ENCODE measurements around the gene RFNG.

RFNG gene

DNA sequence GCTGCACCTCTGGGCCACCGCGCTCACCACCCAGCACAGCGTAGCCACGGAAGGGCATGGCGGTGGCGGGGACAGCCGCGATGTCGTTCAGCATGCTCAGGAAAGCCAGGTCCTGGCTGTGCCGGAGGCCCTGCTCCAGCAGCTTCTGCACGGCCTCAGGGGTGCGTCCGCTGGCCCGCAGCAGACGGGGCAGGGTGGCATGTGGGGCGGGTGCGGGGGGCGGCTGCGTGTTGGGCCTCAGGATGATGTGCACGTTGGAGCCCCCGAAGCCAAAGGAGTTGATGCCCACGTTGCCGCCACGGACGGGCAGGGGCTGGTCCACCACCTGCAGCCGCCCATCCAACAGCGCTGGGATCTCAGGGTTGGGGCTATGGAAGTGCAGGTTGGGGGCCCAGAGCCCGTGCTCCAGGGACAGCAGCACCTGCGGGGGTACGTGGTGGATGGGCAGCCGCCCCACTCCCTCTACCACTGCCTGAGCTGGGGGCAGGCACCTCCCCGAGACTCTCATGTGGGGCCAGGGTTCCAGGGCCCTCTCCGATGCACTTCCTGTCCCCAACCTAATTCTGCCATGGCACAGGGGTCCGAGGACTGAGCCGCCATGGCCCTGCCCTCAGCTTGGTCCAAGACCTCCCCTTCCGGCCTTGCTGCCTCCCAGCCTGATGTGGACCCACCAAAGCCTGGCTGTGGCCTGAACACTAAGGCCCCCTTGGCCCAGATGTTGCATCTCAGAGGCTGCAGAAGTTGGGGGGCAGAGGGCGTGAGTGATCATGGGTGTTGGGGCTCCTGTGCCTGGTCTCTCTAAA is 39.9 kb upstream of the RFNG start:
- Histone ChIP-seq H3K23ac (ENCODE audit: low read depth, low read length, poor library complexity) (peak overlapping the region; percentile 95), H3K27me3 (ENCODE audit: control insufficient read depth in 3 of 3, insufficient read depth in 3 of 3, low read depth in 1 of 3, low read length in 3 of 3) (no peaks in the 10 kb centered on the region), H3K36me3 (replicated peaks in 1 of 2; ENCODE audit: control insufficient read depth in 2 of 2, insufficient read depth in 2 of 2, low read length in 2 of 2) (peaks cover 90 to 99% of the 10 kb centered on the region in 2 donors), H3K4me2 (ENCODE audit: insufficient read depth, low read length, poor library complexity, severe bottlenecking) (no peak overlapping the region), H4K8ac (ENCODE audit: low read depth, low read length) (peak overlapping the region; percentile 3), H2BK12ac (ENCODE audit: low read length) (no peak overlapping the region), H2AK5ac (ENCODE audit: low read depth, low read length) (no peak overlapping the region), H2BK120ac (ENCODE audit: low read depth, low read length) (no peak overlapping the region), H2BK5ac (ENCODE audit: low read length) (no peak overlapping the region), H3K14ac (ENCODE audit: low read length) (no peak overlapping the region), H4K91ac (ENCODE audit: low read depth, low read length, poor library complexity) (no peak overlapping the region), H3K4me1 (ENCODE audit: control insufficient read depth in 2 of 2, insufficient read depth in 1 of 2, low read depth in 1 of 2, low read length in 2 of 2) (peaks cover 6 to 18% of the 10 kb centered on the region in 2 donors), H3K9me3 (replicated peaks in 1 of 2; ENCODE audit: control insufficient read depth in 2 of 2, insufficient read depth in 1 of 2, low read depth in 1 of 2, low read length in 2 of 2) (no peaks in the 10 kb centered on the region), H3K4me3 (ENCODE audit: low read length in 2 of 2) (no peak overlapping the region), H3K79me1 (ENCODE audit: low read depth, low read length) (peaks cover 71% of the 10 kb centered on the region), H3K9ac (ENCODE audit: low read depth, low read length, poor library complexity) (peak overlapping the region; percentile 44), H3K18ac (ENCODE audit: low read length) (no peak overlapping the region), H2AFZ (ENCODE audit: low read length) (no peak overlapping the region), H3K4ac (ENCODE audit: low read length) (no peak overlapping the region), H2BK15ac (ENCODE audit: low read length) (no peak overlapping the region), H3K27ac (replicated peaks; ENCODE audit: low read length) (no peak overlapping the region)
- WGBS, 2 donors (ENCODE audit: extremely low coverage in 2 of 2, insufficient read length in 2 of 2, insufficient replicate concordance in 1 of 2), result no CpG with 5 or more reads among the region's 37 CpGs
- DNase-seq (ENCODE audit: low spot score), result no peak

GRCh38 chr17:82090549-82091263 is 39.1 kb upstream of the RFNG start:
- Histone ChIP-seq H3K27ac (replicated peaks; ENCODE audit: low read length) (no peak overlapping the region), H3K4me2 (ENCODE audit: insufficient read depth, low read length, poor library complexity, severe bottlenecking) (no peak overlapping the region), H4K91ac (ENCODE audit: low read depth, low read length, poor library complexity) (no peak overlapping the region), H2AFZ (ENCODE audit: low read length) (no peak overlapping the region), H3K4me3 (ENCODE audit: low read length in 2 of 2) (no peak overlapping the region), H3K4ac (ENCODE audit: low read length) (no peak overlapping the region), H3K14ac (ENCODE audit: low read length) (no peak overlapping the region), H3K36me3 (replicated peaks in 1 of 2; ENCODE audit: control insufficient read depth in 2 of 2, insufficient read depth in 2 of 2, low read length in 2 of 2) (peaks cover 90 to 99% of the 10 kb centered on the region in 2 donors), H3K27me3 (ENCODE audit: control insufficient read depth in 3 of 3, insufficient read depth in 3 of 3, low read depth in 1 of 3, low read length in 3 of 3) (no peaks in the 10 kb centered on the region), H3K9me3 (replicated peaks in 1 of 2; ENCODE audit: control insufficient read depth in 2 of 2, insufficient read depth in 1 of 2, low read depth in 1 of 2, low read length in 2 of 2) (no peaks in the 10 kb centered on the region), H2BK12ac (ENCODE audit: low read length) (no peak overlapping the region), H3K18ac (ENCODE audit: low read length) (no peak overlapping the region), H3K9ac (ENCODE audit: low read depth, low read length, poor library complexity) (peak overlapping the region; percentile 71), H3K23ac (ENCODE audit: low read depth, low read length, poor library complexity) (peak overlapping the region; percentile 95), H3K4me1 (ENCODE audit: control insufficient read depth in 2 of 2, insufficient read depth in 1 of 2, low read depth in 1 of 2, low read length in 2 of 2) (peaks cover 0 to 10% of the 10 kb centered on the region in 2 donors), H4K8ac (ENCODE audit: low read depth, low read length) (no peak overlapping the region), H2BK120ac (ENCODE audit: low read depth, low read length) (no peak overlapping the region), H2BK5ac (ENCODE audit: low read length) (no peak overlapping the region), H2BK15ac (ENCODE audit: low read length) (no peak overlapping the region), H2AK5ac (ENCODE audit: low read depth, low read length) (no peak overlapping the region), H3K79me1 (ENCODE audit: low read depth, low read length) (peaks cover 71% of the 10 kb centered on the region)
- DNase-seq (ENCODE audit: low spot score), result no peak
- no CpG with 5 or more reads among the region's 29 CpGs for WGBS, 2 donors (ENCODE audit: extremely low coverage in 2 of 2, insufficient read length in 2 of 2, insufficient replicate concordance in 1 of 2)

- Histone ChIP-seq H3K18ac (ENCODE audit: low read length) (no peak overlapping the region), H3K4ac (ENCODE audit: low read length) (no peak overlapping the region), H4K8ac (ENCODE audit: low read depth, low read length) (no peak overlapping the region), H2BK120ac (ENCODE audit: low read depth, low read length) (no peak overlapping the region), H3K14ac (ENCODE audit: low read length) (no peak overlapping the region), H3K4me2 (ENCODE audit: insufficient read depth, low read length, poor library complexity, severe bottlenecking) (no peak overlapping the region), H3K23ac (ENCODE audit: low read depth, low read length, poor library complexity) (peak overlapping the region; percentile 80), H3K4me1 (ENCODE audit: control insufficient read depth in 2 of 2, insufficient read depth in 1 of 2, low read depth in 1 of 2, low read length in 2 of 2) (peaks cover 0 to 3% of the 10 kb centered on the region in 2 donors), H2BK12ac (ENCODE audit: low read length) (no peak overlapping the region), H2BK15ac (ENCODE audit: low read length) (no peak overlapping the region), H3K79me1 (ENCODE audit: low read depth, low read length) (peaks cover 64% of the 10 kb centered on the region), H2BK5ac (ENCODE audit: low read length) (no peak overlapping the region), H4K91ac (ENCODE audit: low read depth, low read length, poor library complexity) (no peak overlapping the region), H3K27me3 (ENCODE audit: control insufficient read depth in 3 of 3, insufficient read depth in 3 of 3, low read depth in 1 of 3, low read length in 3 of 3) (no peaks in the 10 kb centered on the region), H3K9ac (ENCODE audit: low read depth, low read length, poor library complexity) (peak overlapping the region; percentile 60), H3K36me3 (replicated peaks in 1 of 2; ENCODE audit: control insufficient read depth in 2 of 2, insufficient read depth in 2 of 2, low read length in 2 of 2) (peaks cover 86 to 99% of the 10 kb centered on the region in 2 donors), H3K9me3 (replicated peaks in 1 of 2; ENCODE audit: control insufficient read depth in 2 of 2, insufficient read depth in 1 of 2, low read depth in 1 of 2, low read length in 2 of 2) (no peaks in the 10 kb centered on the region), H3K27ac (replicated peaks; ENCODE audit: low read length) (no peak overlapping the region), H2AFZ (ENCODE audit: low read length) (no peak overlapping the region), H2AK5ac (ENCODE audit: low read depth, low read length) (no peak overlapping the region), H3K4me3 (ENCODE audit: low read length in 2 of 2) (no peak overlapping the region)
- WGBS, 2 donors (ENCODE audit: extremely low coverage in 2 of 2, insufficient read length in 2 of 2, insufficient replicate concordance in 1 of 2), result no CpG with 5 or more reads among the region's 29 CpGs
- DNase-seq (ENCODE audit: low spot score), result no peak
These were observed 38.3 kb upstream of the RFNG start for GRCh38 chr17:82089723-82090548.

Data from neuronal stem cell (in vitro differentiated cells).